Activated T-helper 2 cell treated with anti-CD3 and anti-CD28 coated beads, Interferon-gamma antibody, Interleukin-2, Interleukin-4, amounts not matched to agents 10 μg/mL and 5 μg/mL and 100 μg/mL, durations not matched to agents 14 hours and 24 hours and 36 hours (primary cell): Measurements from ENCODE around the gene PRR5L. TPM values are rescaled to one million over a fixed set of nuclear protein-coding genes. Genes with fewer than 3 reads are reported as not detected.

ENCODE experiments used
- DNase-seq: peaks from one replicate; pipeline ENCODE4 v3.0.0; 2021; ENCODE audit warnings: low spot score
- H3K27ac Mint-ChIP-seq: one replicate; pipeline ENCODE4 v1.8.0; 2021; ENCODE audit warnings: mixed read lengths
- H3K27me3 Mint-ChIP-seq: one replicate; pipeline ENCODE4 v1.8.0; 2021; ENCODE audit warnings: low read depth, mixed read lengths
- H3K36me3 Mint-ChIP-seq: one replicate; pipeline ENCODE4 v1.8.0; 2021; ENCODE audit warnings: low read depth, mixed read lengths
- H3K4me1 Mint-ChIP-seq: one replicate; pipeline ENCODE4 v1.8.0; 2021; ENCODE audit warnings: low read depth, mixed read lengths
- H3K4me3 Mint-ChIP-seq: one replicate; pipeline ENCODE4 v1.8.0; 2021; ENCODE audit warnings: low read depth, mild to moderate bottlenecking, moderate library complexity, mixed read lengths
- H3K9me3 Mint-ChIP-seq: one replicate; pipeline ENCODE4 v1.8.0; 2021; ENCODE audit warnings: mixed read lengths
- intact Hi-C: fragments of 100-400 bp; cut with micrococcal nuclease; formaldehyde crosslinking; loops from one replicate; pipeline ENCODE4 v1.15.1; 2023
- total RNA-seq: library from RNA; stranded (reverse); gene quantifications from 2 replicates; pipeline ENCODE4 v1.2.3, GENCODE V29; 2022

Gene PRR5L
- total RNA-seq, 1 donor from 2014 or later, result 23.4 TPM

- H3K27me3 Mint-ChIP-seq, result peaks cover 5% of the 10 kb centered on the region
- DNase-seq, result no peak
- no peaks in the 10 kb centered on the region for H3K9me3 Mint-ChIP-seq
- intact Hi-C loops, result loop anchor here (1.0 to 2.0 kb wide), 4 partner anchors 11 to 99 kb away; no protein-coding TSS in a partner anchor
- H3K4me3 Mint-ChIP-seq, result peak overlapping the region; percentile 1
- H3K27ac Mint-ChIP-seq, result no peak overlapping the region
- H3K36me3 Mint-ChIP-seq, result peaks cover 31% of the 10 kb centered on the region
- peaks cover 55% of the 10 kb centered on the region for H3K4me1 Mint-ChIP-seq
Measured at GRCh38 chr11:36453678-36454077, 157.6 kb downstream of the PRR5L start.

- intact Hi-C loops, result no loop called here
- Mint-ChIP-seq H3K4me3 (no peak overlapping the region), H3K4me1 (peaks cover 55% of the 10 kb centered on the region), H3K9me3 (no peaks in the 10 kb centered on the region), H3K36me3 (peaks cover 25% of the 10 kb centered on the region), H3K27me3 (peaks cover 5% of the 10 kb centered on the region), H3K27ac (no peak overlapping the region)
- DNase-seq, result no peak
Measured at GRCh38 chr11:36454551-36454940, 158.5 kb downstream of the PRR5L start.

- Mint-ChIP-seq H3K36me3 (peaks cover 21% of the 10 kb centered on the region), H3K4me3 (no peak overlapping the region), H3K4me1 (peaks cover 51% of the 10 kb centered on the region), H3K27me3 (peaks cover 2% of the 10 kb centered on the region), H3K9me3 (no peaks in the 10 kb centered on the region), H3K27ac (no peak overlapping the region)
- DNase-seq, result no peak
- intact Hi-C loops, result no loop called here
Measured at GRCh38 chr11:36454941-36455631, 159.0 kb downstream of the PRR5L start.

- Mint-ChIP-seq H3K36me3 (peaks cover 20% of the 10 kb centered on the region), H3K27ac (no peak overlapping the region), H3K4me3 (no peak overlapping the region), H3K27me3 (peaks cover 5% of the 10 kb centered on the region), H3K4me1 (peaks cover 45% of the 10 kb centered on the region), H3K9me3 (no peaks in the 10 kb centered on the region)
- intact Hi-C loops, result no loop called here
- DNase-seq, result no peak
Measured at GRCh38 chr11:36455658-36456111, 159.6 kb downstream of the PRR5L start.

GRCh38 chr11:36456156-36456555 is 160.1 kb downstream of the PRR5L start:
- intact Hi-C loops, result no loop called here
- H3K27me3 Mint-ChIP-seq, result peaks cover 5% of the 10 kb centered on the region
- no peak overlapping the region for H3K27ac Mint-ChIP-seq
- H3K9me3 Mint-ChIP-seq, result no peaks in the 10 kb centered on the region
- H3K4me3 Mint-ChIP-seq, result no peak overlapping the region
- no peak for DNase-seq
- H3K4me1 Mint-ChIP-seq, result peaks cover 40% of the 10 kb centered on the region
- peaks cover 15% of the 10 kb centered on the region for H3K36me3 Mint-ChIP-seq

- intact Hi-C loops, result no loop called here
- Mint-ChIP-seq H3K36me3 (peaks cover 8% of the 10 kb centered on the region), H3K4me1 (peaks cover 19% of the 10 kb centered on the region), H3K4me3 (no peak overlapping the region), H3K9me3 (no peaks in the 10 kb centered on the region), H3K27ac (no peak overlapping the region), H3K27me3 (peaks cover 8% of the 10 kb centered on the region)
- no peak for DNase-seq
Measured at GRCh38 chr11:36458129-36458915, 162.2 kb downstream of the PRR5L start.

GRCh38 chr11:36459046-36459445 is 163.0 kb downstream of the PRR5L start:
- Mint-ChIP-seq H3K4me3 (no peak overlapping the region), H3K27ac (no peak overlapping the region), H3K36me3 (peaks cover 3% of the 10 kb centered on the region), H3K9me3 (no peaks in the 10 kb centered on the region), H3K27me3 (peaks cover 8% of the 10 kb centered on the region), H3K4me1 (peaks cover 12% of the 10 kb centered on the region)
- DNase-seq, result no peak
- intact Hi-C loops, result no loop called here

- intact Hi-C loops, result no loop called here
- H3K27ac Mint-ChIP-seq, result no peak overlapping the region
- no peak for DNase-seq
- peaks cover 3% of the 10 kb centered on the region for H3K36me3 Mint-ChIP-seq
- peaks cover 7% of the 10 kb centered on the region for H3K4me1 Mint-ChIP-seq
- peaks cover 11% of the 10 kb centered on the region for H3K27me3 Mint-ChIP-seq
- no peak overlapping the region for H3K4me3 Mint-ChIP-seq
- H3K9me3 Mint-ChIP-seq, result no peaks in the 10 kb centered on the region
Measured at GRCh38 chr11:36460220-36460619, 164.1 kb downstream of the PRR5L start.

- DNase-seq, result no peak
- H3K4me3 Mint-ChIP-seq, result no peak overlapping the region
- no peaks in the 10 kb centered on the region for H3K9me3 Mint-ChIP-seq
- intact Hi-C loops, result no loop called here
- no peaks in the 10 kb centered on the region for H3K4me1 Mint-ChIP-seq
- H3K27me3 Mint-ChIP-seq, result peaks cover 11% of the 10 kb centered on the region
- H3K36me3 Mint-ChIP-seq, result peaks cover 3% of the 10 kb centered on the region
- no peak overlapping the region for H3K27ac Mint-ChIP-seq
Measured at GRCh38 chr11:36462321-36462720, 166.2 kb downstream of the PRR5L start.

GRCh38 chr11:36463781-36464180 is 167.7 kb downstream of the PRR5L start:
- Mint-ChIP-seq H3K27ac (no peak overlapping the region), H3K27me3 (peaks cover 9% of the 10 kb centered on the region), H3K4me1 (no peaks in the 10 kb centered on the region), H3K36me3 (no peaks in the 10 kb centered on the region), H3K9me3 (no peaks in the 10 kb centered on the region), H3K4me3 (no peak overlapping the region)
- intact Hi-C loops, result no loop called here
- no peak for DNase-seq

GRCh38 chr11:36464720-36465119 is 168.6 kb downstream of the PRR5L start:
- Mint-ChIP-seq H3K36me3 (no peaks in the 10 kb centered on the region), H3K4me1 (no peaks in the 10 kb centered on the region), H3K27ac (no peak overlapping the region), H3K9me3 (no peaks in the 10 kb centered on the region), H3K27me3 (peaks cover 11% of the 10 kb centered on the region), H3K4me3 (no peak overlapping the region)
- intact Hi-C loops, result no loop called here
- no peak for DNase-seq

GRCh38 chr11:36465449-36466163 is 169.5 kb downstream of the PRR5L start:
- no peak for DNase-seq
- H3K4me1 Mint-ChIP-seq, result peaks cover 2% of the 10 kb centered on the region
- no peak overlapping the region for H3K4me3 Mint-ChIP-seq
- H3K36me3 Mint-ChIP-seq, result no peaks in the 10 kb centered on the region
- intact Hi-C loops, result no loop called here
- peaks cover 12% of the 10 kb centered on the region for H3K27me3 Mint-ChIP-seq
- no peak overlapping the region for H3K27ac Mint-ChIP-seq
- H3K9me3 Mint-ChIP-seq, result no peaks in the 10 kb centered on the region

- H3K9me3 Mint-ChIP-seq, result no peaks in the 10 kb centered on the region
- intact Hi-C loops, result no loop called here
Measured at GRCh38 chr11:36467012-36467411, 170.9 kb downstream of the PRR5L start.

More at GRCh38 chr11:36467012-36467411, 170.9 kb downstream of the PRR5L start:
- no peak for DNase-seq
- no peak overlapping the region for H3K4me3 Mint-ChIP-seq
- H3K27ac Mint-ChIP-seq, result no peak overlapping the region
- no peaks in the 10 kb centered on the region for H3K36me3 Mint-ChIP-seq
- H3K4me1 Mint-ChIP-seq, result peaks cover 2% of the 10 kb centered on the region
- H3K27me3 Mint-ChIP-seq, result peaks cover 11% of the 10 kb centered on the region
